NB4 (cell line): ENCODE results near the gene RHBDD1.

Experiments used
- MYC ChIP-seq: IDR thresholded peaks from 2 replicates; pipeline ENCODE4 v1.6.1; 2011; ENCODE audit warnings: low read depth, low read length
- POLR2A ChIP-seq: IDR thresholded peaks from 2 replicates; pipeline ENCODE4 v1.6.1; 2011; ENCODE audit warnings: mild to moderate bottlenecking; ENCODE audit not compliant: insufficient read length; ENCODE audit errors: extremely low read depth
- TF ChIP-seq, protein P1 (sequence below): IDR thresholded peaks from one replicate; pipeline ENCODE4 v1.5.1; 2012; ENCODE audit warnings: low read depth, low read length
- TF ChIP-seq, protein P2 (sequence below): IDR thresholded peaks from 2 replicates; pipeline ENCODE4 v1.6.1; 2011; ENCODE audit warnings: low read depth, low read length

DNA sequence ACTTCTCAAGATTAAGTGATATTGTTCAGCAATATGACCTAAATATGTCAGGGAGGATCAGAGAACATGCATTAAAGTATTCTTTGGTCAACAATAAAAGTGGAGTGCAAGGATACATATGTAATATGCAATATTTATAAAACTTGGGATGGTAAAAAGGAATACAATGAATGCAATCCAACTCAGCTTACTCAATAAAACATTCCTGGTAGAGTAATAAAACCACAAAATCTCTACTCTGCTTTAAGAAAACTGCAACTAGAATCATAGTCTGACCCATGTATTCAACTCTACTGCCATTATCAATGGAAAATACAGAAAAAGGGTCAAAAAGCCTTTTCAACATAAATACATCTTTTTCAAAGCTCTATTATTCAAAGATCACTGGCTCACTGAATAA is 47.8 kb upstream of the RHBDD1 start:
- TF ChIP-seq, protein P1, sequence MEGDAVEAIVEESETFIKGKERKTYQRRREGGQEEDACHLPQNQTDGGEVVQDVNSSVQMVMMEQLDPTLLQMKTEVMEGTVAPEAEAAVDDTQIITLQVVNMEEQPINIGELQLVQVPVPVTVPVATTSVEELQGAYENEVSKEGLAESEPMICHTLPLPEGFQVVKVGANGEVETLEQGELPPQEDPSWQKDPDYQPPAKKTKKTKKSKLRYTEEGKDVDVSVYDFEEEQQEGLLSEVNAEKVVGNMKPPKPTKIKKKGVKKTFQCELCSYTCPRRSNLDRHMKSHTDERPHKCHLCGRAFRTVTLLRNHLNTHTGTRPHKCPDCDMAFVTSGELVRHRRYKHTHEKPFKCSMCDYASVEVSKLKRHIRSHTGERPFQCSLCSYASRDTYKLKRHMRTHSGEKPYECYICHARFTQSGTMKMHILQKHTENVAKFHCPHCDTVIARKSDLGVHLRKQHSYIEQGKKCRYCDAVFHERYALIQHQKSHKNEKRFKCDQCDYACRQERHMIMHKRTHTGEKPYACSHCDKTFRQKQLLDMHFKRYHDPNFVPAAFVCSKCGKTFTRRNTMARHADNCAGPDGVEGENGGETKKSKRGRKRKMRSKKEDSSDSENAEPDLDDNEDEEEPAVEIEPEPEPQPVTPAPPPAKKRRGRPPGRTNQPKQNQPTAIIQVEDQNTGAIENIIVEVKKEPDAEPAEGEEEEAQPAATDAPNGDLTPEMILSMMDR: no peak
- TF ChIP-seq POLR2A (no peak), MYC (no peak)
- TF ChIP-seq, protein P2, sequence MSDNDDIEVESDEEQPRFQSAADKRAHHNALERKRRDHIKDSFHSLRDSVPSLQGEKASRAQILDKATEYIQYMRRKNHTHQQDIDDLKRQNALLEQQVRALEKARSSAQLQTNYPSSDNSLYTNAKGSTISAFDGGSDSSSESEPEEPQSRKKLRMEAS: no peak
